Measurements from ENCODE around the gene SMCO3. TPM values are rescaled to one million over a fixed set of nuclear protein-coding genes. Genes with fewer than 3 reads are reported as not detected.
A peak's percentile ranks its signal among the peaks of the same experiment; 100 is the strongest.

The SMCO3 gene
- 1 to 10 TPM; 3.0 to 3.6 (median 3.3) TPM for polyA plus RNA-seq (ENCODE audit: insufficient read length in 4 of 4)

DNA sequence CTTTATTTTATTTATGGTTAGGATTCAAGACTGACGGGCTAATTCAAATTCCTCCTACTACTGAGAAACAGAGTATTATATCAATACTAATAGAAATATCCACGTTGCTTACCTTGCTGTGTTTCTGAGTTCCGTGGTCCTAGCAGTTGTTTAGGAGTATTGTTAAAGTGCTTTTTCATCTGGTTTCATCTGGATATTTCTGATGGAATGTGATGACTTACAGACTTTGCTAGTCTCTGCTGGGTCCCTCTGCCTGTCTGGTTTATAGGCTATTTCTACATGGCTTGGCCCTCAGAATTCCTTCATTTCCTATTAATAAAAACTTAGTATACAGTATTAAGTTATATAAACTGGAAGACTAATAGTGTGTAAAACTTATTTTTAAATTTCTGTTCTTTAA is at the start of gene SMCO3:
SMCO3 (minus strand) TSS at position 169 of the 400 bp plus-strand sequence. CDS start 7,502 bp downstream, outside the sequence.
- DNase-seq (ENCODE audit: low read depth in 4 of 4, low spot score in 3 of 4) = no peak

GRCh38 chr12:14860490-14860889 is 46.5 kb upstream of the SMCO3 start:
- DNase-seq (ENCODE audit: low read depth in 4 of 4, low spot score in 3 of 4) = no peak

GRCh38 chr12:14858513-14858912 is 44.5 kb upstream of the SMCO3 start:
- no peak for DNase-seq (ENCODE audit: low read depth in 4 of 4, low spot score in 3 of 4)

DNA sequence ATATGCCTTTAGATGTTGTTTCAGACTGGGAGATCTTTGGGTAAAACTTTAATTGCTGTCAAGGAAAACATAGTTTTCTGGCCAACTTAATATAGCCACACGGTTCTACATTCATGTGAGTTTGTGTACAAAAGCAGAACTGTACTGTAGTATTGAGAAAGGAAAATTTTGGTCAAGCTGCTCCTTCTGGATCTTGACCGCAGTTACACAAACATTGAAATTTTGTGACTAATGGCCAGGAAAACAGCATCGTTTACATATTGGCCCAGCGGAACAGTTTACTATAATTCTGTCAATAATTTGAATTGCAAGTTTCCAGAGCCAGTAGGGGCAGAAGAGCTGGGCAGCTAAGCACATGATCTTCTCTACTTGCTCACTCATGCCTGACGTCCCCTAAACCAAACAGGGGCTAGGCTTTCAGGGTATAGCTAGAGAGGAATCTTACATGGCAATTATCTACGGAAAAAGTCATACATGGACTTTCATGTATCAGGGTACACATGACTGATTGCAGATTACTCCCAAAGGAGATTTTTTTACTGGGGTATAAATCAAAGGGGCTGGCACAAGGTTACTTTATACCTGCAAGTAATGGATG is 40.7 kb upstream of the SMCO3 start:
- DNase-seq (ENCODE audit: low read depth in 4 of 4, low spot score in 3 of 4) = no peak

- no peak for DNase-seq (ENCODE audit: low read depth in 4 of 4, low spot score in 3 of 4)
Observed at GRCh38 chr12:14853961-14854360, 40.0 kb upstream of the SMCO3 start.

DNA sequence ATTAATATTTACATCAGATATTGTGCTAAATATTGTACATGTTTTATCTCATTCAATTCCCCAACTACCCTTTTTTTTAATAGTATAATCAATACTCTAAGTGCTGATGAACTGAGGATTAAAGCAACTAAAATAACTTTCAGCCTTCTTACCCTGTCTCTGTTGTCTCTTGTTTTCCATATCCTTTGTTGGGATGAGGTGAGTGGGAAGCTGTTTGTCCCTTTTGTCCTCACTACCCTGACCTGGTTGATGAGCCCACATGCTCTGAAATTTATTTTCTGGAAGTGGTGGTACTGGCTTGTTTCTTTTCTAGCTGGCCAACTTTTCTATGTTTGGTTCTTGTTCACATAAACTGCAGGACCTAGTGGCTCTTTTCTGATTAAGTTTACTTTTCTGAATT is 38.9 kb upstream of the SMCO3 start:
- no peak for DNase-seq (ENCODE audit: low read depth in 4 of 4, low spot score in 3 of 4)

DNA sequence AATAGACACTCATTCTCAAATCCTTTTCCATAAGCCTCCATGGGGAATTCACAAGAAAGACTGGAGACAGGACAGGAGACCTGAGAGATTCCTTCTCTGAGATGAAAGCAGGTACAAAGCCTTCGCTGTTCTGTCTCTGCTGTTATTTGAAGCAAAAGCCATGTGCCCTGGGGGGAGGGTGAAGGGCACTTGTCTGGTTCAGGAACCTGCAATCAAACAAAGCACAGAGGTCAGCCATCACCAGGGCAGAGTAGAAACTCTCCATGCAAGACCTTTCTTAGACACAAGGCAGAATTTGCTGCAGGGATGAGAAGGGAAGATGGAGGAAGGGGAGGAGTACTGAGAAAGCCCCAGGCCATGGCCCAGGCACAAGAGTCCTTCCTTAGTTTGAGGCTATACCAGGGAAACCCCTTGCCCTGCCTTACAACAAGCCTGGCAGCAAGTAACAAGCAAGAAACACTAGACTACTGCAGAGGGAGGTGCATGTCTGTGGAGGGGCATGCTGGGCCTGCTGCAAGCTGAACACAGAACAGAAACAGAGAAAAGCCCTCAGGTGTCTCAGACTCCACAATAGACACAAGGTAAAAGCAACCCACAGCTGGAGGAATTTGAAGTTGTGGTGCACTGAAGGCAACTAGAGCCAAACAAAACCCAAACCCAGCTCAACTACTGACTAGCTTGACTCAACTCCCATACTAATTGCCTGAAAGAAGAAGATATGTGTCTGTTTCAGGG is 37.1 kb upstream of the SMCO3 start:
- DNase-seq (ENCODE audit: low read depth in 4 of 4, low spot score in 3 of 4) = no peak

DNA sequence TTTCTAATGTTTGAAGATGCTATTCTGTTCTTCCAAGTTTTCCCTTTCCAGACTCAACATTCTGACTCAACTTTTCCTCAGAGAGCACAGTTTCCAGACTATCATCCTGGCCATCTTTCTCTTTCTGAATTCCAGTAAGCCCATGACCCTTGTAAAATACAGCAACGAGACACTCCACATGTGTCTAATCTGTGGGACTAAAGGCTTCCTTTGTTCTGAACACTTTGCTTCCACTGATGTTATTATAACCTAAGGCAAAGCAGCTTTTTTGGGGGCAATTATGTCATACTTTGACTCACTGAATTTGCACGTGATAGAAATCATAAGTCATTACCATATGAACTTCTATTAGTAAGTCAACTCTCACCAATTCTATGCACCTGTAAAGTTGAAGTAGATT is 35.7 kb upstream of the SMCO3 start:
- DNase-seq (ENCODE audit: low read depth in 4 of 4, low spot score in 3 of 4) = no peak

GRCh38 chr12:14846876-14847580 is 33.0 kb upstream of the SMCO3 start:
- no peak for DNase-seq (ENCODE audit: low read depth in 4 of 4, low spot score in 3 of 4)

GRCh38 chr12:14846042-14846587 is 32.1 kb upstream of the SMCO3 start:
- no peak for DNase-seq (ENCODE audit: low read depth in 4 of 4, low spot score in 3 of 4)

- DNase-seq (ENCODE audit: low read depth in 4 of 4, low spot score in 3 of 4) = peak in 3 of 4 donors; percentile 51 to 58 (median 53)
Observed at GRCh38 chr12:14845350-14845750, 31.4 kb upstream of the SMCO3 start.

DNA sequence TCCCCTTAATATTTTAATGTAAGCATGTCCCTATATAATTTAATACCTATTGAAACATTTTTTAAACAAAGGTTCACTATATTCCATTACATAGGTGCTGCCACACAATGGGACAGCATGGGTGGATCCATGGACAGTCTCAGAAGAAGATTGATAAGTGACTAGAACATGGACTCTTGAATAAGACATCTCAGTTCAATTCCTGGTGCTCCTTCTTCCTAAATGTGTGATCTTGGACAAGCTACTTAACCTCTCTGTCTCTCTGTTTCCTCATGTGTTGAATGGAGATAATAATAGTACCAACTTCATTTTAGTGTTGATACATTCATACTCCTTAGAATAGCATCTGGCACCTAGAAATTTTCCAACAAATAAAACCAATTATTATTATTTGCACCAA is 30.4 kb upstream of the SMCO3 start:
- no peak for DNase-seq (ENCODE audit: low read depth in 4 of 4, low spot score in 3 of 4)

DNA sequence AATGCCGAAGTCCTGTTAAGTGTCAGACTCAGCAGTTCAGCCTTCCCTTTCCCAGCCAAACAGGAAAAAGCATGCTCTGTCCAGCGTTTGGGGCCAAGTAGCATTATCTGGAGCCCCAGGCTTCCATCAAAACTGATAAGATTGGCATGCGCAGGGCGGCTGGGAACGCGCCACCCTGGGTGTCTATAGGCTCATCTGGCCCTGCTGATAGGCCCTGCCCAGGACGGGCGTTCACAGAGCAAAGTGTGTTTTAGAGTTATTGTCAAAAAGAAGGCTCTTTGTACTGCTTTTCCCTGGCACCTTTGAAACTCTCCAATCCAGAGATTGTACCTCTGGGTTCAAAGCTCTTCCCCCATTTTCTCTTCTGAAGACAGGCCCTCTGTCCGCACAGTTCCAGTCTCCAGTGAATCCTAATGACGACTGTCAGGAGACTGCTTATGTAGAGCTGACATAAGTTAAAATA is 29.5 kb upstream of the SMCO3 start, which contains the start of gene ART4:
ART4 (minus strand) TSS at position 102 of the 463 bp plus-strand sequence. CDS start 413 bp downstream, outside the sequence.
- DNase-seq (ENCODE audit: low read depth in 4 of 4, low spot score in 3 of 4) = no peak

DNA sequence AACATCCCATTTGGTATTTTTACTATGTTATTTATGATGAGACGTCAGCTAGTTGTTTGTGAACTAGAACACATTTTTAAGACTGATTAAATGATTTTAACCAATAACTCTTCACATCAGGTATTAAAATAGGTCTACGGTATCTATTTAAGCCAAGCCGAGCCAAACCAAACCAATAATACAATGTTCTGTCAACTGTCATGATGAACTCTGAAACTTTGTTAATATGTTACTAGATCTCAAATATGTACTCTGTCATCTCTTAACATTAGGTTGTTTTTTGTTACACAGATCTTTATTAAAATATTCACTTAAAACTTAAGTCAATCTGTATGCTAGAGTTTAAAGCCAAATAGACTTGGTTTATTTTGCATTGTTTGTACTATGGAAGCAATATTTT is 28.3 kb upstream of the SMCO3 start:
- DNase-seq (ENCODE audit: low read depth in 4 of 4, low spot score in 3 of 4) = no peak

DNA sequence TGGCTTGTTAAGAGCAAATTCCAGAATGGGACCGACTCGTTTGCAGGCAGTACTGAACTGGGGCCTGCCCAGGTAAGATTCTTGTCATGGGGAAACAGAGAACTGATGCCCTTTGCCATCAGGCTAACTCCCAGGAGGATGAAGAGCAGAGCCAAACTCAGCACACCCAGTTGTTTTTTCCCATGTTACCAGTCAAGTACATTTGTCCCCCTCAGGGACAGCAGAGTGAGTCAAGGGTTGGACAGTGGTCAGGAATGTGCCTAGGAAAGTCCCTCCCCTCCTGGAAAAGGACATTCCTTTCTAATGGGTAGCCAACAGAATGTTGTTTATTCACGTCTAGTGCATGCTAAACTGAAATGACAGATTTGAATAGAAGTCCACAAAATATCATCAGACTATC is 27.8 kb upstream of the SMCO3 start:
- DNase-seq (ENCODE audit: low read depth in 4 of 4, low spot score in 3 of 4) = no peak

GRCh38 chr12:14840616-14841015 is 26.6 kb upstream of the SMCO3 start:
- DNase-seq (ENCODE audit: low read depth in 4 of 4, low spot score in 3 of 4) = no peak

DNA sequence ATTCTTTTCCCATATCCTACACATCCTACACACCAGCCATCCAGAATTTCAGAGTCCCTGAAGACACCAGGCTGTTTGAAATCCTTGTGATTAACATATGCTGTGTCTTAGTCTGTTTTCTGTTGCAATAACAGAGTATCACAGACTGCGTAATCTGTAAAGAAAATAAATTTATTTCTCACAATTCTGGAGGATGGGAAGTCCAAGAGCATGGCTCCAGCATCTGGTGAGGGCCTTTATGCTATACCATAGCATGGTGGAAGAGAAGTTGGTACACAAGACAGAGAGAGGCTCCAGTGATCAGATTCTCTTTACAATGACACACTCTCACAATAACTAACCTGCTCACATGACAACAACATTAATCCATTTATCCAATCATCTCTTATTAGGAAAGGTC is 25.3 kb upstream of the SMCO3 start:
- DNase-seq (ENCODE audit: low read depth in 4 of 4, low spot score in 3 of 4) = no peak

DNA sequence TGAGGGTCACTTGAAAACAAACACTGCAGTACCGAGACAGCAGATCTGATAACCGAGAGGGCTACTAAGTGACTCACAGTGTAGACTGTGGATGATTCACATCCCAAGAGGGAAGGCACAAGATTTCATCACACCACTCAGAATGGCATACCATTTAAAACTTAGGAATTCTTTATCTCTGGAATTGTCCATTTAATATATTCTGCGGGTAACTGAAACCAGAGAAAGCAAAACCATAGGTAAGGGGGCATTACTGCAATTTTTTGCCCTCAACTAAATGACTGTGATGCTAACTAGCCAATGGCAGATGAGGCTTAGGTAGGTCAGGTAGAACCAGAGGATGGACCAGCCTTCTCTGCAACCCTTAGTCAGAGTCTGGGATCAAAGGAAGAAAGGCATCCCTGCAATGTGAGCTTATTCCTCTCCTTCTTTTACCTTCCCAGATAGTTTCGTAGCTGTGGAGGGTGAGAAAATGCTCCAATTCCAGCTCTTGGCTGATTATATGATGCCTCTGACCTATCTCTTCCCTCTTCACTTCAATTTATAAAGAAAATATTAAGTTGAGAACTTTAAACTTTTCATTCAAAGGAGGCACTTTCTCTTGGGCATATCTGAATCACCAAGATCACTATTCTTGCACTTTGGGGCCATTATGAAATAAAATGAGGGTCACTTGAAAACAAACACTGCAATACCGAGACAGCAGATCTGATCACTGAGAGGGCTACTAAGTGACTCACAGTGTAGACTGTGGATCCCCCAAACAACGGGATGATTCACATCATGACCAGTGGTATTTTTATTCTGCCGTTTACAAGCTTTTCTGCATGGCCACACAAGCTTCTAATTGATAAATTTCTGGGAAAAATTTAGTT is 22.6 kb upstream of the SMCO3 start:
- DNase-seq (ENCODE audit: low read depth in 4 of 4, low spot score in 3 of 4) = no peak

DNA sequence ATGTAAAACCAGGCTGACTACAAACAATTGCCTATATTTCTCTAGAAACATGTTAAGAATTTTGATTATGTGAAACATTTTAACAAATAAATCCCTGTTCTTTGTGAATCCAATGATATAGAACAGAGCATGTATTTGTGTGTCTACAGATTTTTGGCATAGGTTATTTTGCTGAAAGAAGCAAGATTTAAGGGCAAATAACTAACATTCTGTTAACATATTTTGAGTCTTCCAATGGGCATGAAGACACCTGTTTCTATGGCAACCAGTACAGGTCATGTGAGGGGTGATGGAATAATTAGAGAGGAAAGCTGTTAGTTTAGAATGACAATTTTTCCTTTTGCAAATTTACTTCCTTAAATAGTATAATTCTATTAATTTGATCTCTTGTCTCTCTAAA is 20.5 kb upstream of the SMCO3 start:
- DNase-seq (ENCODE audit: low read depth in 4 of 4, low spot score in 3 of 4) = no peak

- no peak for DNase-seq (ENCODE audit: low read depth in 4 of 4, low spot score in 3 of 4)
Observed at GRCh38 chr12:14833952-14834351, 20.0 kb upstream of the SMCO3 start.

All from right renal pelvis (tissue), 4 donors.